Measurements from ENCODE around the gene XRN1.
"Not testable (repeated sequence)": the region's sequence is repeated elsewhere in the genome, so short reads cannot be mapped to it uniquely, and the experiment has no call there.

Gene XRN1

GRCh38 chr3:142436951-142437585 is 10.8 kb downstream of the XRN1 start:
- no peak for DNase-seq

DNA sequence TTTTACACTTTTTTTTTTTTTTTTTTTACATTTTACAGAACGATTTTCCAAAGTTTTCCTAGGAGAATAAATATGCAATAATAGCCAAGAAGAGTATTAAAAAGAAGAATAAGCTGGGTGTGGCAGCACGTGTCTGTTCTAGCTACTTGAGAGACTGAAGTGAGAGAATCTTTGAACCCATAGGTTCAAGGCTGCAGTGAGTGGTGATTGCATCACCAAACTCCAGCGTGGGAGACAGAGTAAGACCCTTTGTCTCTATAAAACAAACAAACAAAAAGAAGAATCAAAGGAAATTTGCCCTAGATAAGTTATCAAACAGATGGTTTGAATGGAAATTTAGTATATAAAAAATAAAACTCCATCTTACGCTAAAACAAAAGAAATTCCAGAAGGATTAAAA is 13.3 kb downstream of the XRN1 start:
- no peak for DNase-seq

GRCh38 chr3:142433110-142433509 is 14.7 kb downstream of the XRN1 start:
- DNase-seq = no peak

DNA sequence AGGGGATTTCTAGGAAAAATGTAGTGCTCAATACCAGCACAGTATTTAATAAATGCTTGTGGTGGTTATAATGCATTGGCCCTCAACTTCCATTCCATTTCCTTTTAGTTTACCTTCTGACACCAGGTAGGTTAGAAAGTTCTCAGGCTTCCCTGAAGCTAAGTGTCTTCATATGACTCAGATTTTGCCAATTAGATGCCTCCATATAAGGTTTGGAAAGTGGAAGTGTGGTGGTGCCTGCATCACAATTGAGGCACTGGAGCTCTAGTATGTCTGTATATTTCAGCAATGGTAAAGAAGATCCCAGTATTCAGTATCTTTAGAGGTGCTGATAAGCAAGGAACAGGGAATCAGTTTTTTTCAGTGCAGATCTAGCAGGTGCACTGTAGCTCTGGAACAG is 18.3 kb downstream of the XRN1 start:
- no peak for DNase-seq

DNA sequence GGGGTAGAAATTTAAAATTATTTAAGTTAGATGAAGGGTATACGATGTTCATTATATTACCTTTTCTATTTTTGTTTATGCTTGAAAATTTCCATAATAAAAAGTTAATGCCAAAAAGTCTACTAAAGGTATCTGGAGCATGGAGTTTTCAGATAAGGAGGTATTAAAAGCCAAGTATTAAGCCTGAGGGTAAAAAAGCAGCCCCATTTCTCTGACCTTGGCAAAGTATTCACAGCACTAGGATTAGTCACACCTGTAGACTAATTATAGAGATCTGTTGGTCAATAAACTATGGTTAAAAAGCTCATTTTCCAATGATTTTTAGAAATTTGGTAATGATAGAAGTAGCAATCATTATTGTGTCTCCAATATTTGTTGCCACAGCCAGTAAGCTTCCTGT is 23.1 kb downstream of the XRN1 start:
- no peak for DNase-seq

- DNase-seq = no peak
Observed at GRCh38 chr3:142418926-142419592, 28.8 kb downstream of the XRN1 start.

DNA sequence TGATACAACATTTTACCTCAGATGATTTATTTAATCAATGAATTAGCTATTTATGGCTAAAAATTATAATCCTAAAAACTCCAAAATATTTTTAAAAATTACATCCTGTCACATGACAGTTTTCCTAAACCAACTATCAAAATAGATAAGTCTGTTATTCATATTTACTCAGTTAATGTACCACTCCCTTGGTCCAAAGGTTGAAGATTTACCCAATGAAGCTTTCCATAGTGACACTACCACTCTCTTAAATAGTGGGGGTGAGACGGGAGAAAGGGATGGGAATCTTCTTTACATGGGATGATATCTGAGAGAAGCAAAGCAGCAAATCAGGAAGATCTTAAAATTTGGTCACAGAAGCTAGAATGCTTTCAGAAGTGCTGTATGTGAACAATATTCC is 30.5 kb downstream of the XRN1 start:
- DNase-seq = no peak

DNA sequence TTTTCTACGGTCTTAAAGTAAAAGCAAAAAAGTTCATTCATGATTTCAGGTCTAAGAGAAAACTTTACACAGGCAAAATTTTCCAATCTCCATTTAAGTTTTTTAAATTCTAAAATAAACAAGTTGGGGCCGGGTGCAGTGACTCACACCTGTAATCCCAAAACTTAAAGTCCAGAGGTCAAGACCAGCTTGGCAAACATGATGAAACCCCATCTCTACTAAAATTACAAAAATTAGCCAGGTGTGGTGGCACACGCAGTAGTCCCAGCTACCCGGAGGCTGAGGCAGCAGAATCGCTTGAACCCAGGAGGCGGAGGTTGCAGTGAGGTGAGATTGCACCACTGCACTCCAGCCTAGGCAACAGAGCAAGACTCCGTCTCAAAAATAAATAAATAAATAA is 47.3 kb downstream of the XRN1 start:
- DNase-seq = not testable (repeated sequence)

GRCh38 chr3:142394921-142395622 is 52.8 kb downstream of the XRN1 start:
- no peak for DNase-seq

DNA sequence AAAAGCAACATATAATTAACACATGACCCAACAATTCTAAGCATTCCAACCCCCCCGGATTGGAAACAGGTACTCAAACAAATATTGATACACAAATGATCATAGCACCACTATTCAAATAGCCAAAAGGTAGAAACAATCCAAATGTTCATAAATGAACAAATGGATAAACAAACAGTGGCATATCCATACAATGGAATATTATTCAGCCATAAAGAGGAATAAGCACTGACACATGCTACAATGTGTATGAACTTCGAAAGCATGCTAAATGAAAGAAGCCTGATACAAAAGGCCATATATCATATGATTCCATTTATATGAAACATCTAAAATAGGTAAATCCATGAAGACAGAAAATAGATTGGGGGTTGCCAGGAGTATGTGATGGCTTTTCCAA is 62.8 kb downstream of the XRN1 start:
- no peak for DNase-seq

DNA sequence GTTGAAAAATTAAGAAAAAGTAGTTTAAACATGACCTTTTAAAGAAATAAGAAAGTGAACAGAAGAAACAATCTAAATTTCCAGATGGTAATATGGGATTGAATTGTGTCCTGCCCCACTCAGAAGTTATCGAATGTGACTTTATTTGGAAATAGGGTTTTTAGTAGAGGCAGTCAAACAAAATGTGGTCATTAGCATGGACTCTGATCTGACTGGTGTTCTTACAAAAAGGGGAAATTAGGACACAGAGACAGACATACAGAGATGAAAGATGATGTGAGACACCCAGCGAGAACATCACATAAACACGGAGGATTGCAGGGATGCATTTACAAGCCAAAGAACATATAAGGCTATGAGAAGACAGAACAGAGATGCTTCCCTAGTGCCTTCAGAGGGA is 73.2 kb downstream of the XRN1 start:
- DNase-seq = no peak

DNA sequence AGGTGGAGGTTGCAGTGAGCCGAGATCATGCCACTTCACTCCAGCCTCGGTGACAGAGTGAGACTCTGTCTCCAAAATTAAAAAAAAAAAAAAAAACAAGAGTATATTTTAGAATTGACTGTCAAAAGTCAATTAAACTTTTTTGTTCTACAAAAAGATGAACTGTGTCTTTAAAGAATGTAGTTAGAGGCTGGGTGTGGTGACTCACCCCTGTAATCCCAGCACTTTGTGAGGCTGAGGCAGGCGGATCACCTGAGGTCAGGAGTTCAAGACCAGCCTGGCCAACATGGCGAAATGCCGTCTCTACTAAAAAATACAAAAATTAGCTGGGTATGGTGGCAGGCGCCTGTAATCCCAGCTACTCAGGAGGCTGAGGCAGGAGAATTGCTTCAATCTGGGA is 78.3 kb downstream of the XRN1 start:
- not testable (repeated sequence) for DNase-seq

- DNase-seq = no peak
Observed at GRCh38 chr3:142366434-142366833, 81.4 kb downstream of the XRN1 start.

DNA sequence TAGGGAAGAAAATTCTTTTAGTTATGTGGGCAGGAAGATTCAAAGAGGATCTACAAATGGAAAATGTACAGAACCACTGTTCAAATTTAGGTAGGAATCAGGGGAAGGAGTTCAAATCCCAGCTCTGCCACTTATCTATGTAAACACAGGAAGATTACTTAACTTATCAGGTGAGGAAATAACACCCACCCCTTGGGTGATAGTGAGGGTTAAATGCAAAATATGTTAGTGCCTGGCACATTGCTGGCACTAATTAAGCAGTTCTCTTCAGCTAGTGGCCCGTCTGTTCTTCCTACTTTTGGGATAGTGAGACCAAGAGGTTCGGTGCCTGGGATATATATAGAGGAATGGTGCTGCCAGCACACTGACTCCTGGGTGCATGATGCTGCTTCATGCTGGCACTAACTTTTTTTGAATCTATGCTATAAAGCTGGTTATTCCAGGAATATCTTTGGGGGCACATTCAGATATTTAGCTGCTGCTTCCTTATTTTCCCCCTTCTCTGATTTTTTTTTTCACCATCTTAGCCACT is 83.8 kb downstream of the XRN1 start:
- DNase-seq = no peak

- not testable (repeated sequence) for DNase-seq
Observed at GRCh38 chr3:142363433-142363832, 84.4 kb downstream of the XRN1 start.

DNA sequence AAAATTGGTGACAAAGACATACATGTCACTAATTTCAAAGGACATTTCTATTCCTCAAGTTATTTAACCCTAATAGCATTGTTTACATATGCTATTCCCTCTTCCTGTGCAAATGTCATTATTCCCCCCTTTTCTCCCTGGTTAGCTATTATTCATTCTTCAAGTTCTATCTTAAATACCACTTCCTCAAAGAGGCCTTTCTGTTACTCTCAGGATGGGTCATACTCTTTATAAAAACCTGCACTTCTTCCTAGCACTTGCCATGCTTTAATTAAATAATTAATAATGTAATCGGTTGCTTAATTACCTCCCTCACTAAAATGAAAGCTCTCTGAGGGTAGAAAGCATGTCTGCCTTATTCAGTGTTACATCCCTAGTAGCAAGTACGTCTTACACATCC is 88.5 kb downstream of the XRN1 start:
- DNase-seq = no peak

DNA sequence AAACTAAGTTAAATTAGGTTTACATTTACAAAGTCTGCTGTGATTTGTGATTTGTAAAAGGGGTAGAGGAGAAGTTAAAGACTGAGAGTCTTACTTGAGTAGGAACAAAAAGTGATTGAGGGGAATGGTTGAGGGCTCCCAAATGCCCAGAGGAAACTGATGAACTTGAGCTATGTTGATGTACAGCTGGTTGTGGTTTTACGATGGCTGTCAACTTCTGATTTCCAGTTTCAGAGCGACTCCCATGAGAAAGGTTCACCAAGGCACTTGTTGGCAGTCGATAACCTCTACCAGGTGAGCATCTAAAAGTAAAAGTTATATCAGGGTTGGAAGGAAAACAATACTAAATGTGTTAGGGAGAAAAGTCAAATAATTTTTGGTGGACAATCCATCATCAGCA is 91.0 kb downstream of the XRN1 start:
- no peak for DNase-seq

- no peak for DNase-seq
Observed at GRCh38 chr3:142355692-142356091, 92.1 kb downstream of the XRN1 start.

GRCh38 chr3:142354076-142354475 is 93.8 kb downstream of the XRN1 start:
- DNase-seq = no peak

DNA sequence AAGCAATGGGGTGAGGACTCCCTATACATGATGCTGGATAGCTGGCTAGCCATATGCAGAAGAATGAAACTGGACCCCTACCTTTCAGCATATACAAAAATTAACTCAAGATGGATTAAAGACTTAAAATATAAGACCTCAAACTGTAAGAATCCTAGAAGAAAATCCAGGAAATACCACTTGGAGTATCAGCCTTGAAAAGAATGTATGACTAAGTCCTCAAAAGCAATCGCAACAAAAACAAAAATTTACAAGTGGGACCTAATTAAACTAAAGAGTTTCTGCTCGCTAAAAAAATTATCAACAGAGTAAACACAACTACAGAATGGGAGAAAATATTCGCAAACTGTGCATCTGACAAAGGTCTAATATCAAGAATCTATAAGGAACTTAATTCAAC is 94.3 kb downstream of the XRN1 start:
- DNase-seq = no peak

DNA sequence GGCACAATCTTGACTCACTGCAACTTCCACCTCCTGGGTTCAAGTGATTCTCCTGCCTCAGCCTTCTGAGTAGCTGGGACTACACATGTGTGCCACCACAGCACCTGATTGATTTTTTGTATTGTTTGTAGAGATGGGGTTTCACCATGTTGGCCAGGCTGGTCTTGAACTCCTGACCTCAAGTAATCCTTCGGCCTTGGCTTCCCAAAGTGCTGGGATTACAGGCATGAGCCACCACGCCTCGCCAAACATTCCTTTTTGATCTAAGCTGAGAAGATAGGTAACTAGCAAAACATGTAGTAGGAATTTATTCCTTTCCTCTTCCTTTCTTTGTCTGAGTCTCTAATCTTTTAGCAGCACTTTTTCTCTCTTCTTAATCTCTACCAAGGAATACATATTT is 95.1 kb downstream of the XRN1 start:
- not testable (repeated sequence) for DNase-seq

DNA sequence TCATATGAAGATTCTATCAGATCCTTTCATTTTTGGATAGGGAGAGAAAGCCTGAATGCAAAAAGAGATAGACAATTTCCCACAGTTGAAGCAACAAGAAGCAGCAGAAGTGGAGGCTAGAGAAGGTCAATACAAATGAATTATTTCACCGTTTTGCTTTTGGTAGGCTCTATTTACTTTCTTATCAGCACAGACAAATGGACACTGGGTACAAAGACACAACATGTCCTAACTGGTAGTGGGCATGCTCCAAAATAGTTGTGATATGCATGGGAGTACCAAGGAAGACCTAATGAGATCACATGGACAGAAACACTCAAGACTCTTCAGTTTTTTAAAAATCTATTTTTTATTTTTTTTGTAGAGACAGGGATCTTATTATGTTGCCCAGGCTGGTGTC is 99.4 kb downstream of the XRN1 start:
- no peak for DNase-seq

GRCh38 chr3:142337994-142338393 is 109.8 kb downstream of the XRN1 start:
- DNase-seq = no peak

DNA sequence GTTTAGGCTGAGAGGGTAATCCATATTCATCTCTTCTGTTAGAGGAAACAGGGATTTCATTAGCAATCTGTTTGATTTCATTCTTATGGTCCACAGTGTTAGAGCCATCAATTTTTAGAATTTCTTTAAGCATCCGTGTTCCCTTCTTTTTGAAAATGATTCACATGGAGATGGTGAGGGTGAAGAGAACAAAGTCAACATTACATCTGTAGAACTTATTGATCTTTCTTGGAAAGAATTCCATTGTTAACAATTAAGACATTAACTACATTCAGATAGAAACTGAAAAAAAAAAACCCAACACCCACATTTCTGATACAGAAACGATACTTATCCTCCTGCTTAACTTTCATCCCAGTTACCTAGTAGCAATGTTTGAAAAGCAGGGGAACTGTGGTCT is 115.4 kb downstream of the XRN1 start:
- DNase-seq = no peak
